NB4 (cell line): ENCODE results near the gene PBX1.

Experiments
- DNase-seq: peaks from one replicate; pipeline ENCODE4 v3.0.0; 2010; ENCODE audit warnings: low read depth
- H3K4me3 ChIP-seq: one replicate; pipeline ENCODE4 v1.5.1; 2011; ENCODE audit warnings: mild to moderate bottlenecking, low read depth, low read length, moderate library complexity
- CTCF ChIP-seq: IDR thresholded peaks from one replicate; pipeline ENCODE4 v1.5.1; 2012; ENCODE audit warnings: low read depth, low read length
- MAX ChIP-seq: IDR thresholded peaks from 2 replicates; pipeline ENCODE4 v1.6.1; 2011; ENCODE audit warnings: low read depth, low read length
- MYC ChIP-seq: IDR thresholded peaks from 2 replicates; pipeline ENCODE4 v1.6.1; 2011; ENCODE audit warnings: low read depth, low read length
- POLR2A ChIP-seq: IDR thresholded peaks from 2 replicates; pipeline ENCODE4 v1.6.1; 2011; ENCODE audit warnings: mild to moderate bottlenecking; ENCODE audit not compliant: insufficient read length; ENCODE audit errors: extremely low read depth

The PBX1 gene

GRCh38 chr1:164562061-164562460 lies 3.1 kb downstream of the PBX1 start:
- DNase-seq: no peak
- H3K4me3 ChIP-seq: no peak overlapping the region
- no peak for TF ChIP-seq MAX
- no peak for TF ChIP-seq MYC
- TF ChIP-seq POLR2A: no peak
- no peak for TF ChIP-seq CTCF

- DNase-seq: no peak
- no peak for TF ChIP-seq POLR2A
- no peak for TF ChIP-seq MYC
- no peak for TF ChIP-seq CTCF
- no peak for TF ChIP-seq MAX
- no peak overlapping the region for H3K4me3 ChIP-seq
These were observed 3.5 kb downstream of the PBX1 start for GRCh38 chr1:164562511-164562910.

GRCh38 chr1:164562947-164563520 lies 4.0 kb downstream of the PBX1 start:
- TF ChIP-seq CTCF (no peak), MAX (no peak), POLR2A (no peak), MYC (no peak)
- DNase-seq: no peak
- H3K4me3 ChIP-seq: no peak overlapping the region

GRCh38 chr1:164563721-164564360 lies 4.9 kb downstream of the PBX1 start:
- no peak overlapping the region for H3K4me3 ChIP-seq
- DNase-seq: no peak
- TF ChIP-seq POLR2A (no peak), MAX (no peak), CTCF (no peak), MYC (no peak)

GRCh38 chr1:164564378-164564777 lies 5.4 kb downstream of the PBX1 start:
- TF ChIP-seq CTCF (no peak), MYC (no peak), MAX (no peak), POLR2A (no peak)
- no peak overlapping the region for H3K4me3 ChIP-seq
- no peak for DNase-seq
